A673 (cell line): ENCODE results near the gene GPD1L.

Source experiments
- CTCF ChIP-seq: fragments of 300-800, 200-600 bp; sonication (generic); conservative IDR thresholded peaks from 2 replicates; pipeline ENCODE4 v1.5.1; 2017; ENCODE audit warnings: low read depth, mild to moderate bottlenecking, antibody characterized with exemption, low read length, moderate library complexity, mixed read lengths
- EZH2 ChIP-seq: fragments of 200-600 bp; sonication (generic); IDR thresholded peaks from 2 replicates; pipeline ENCODE4 v1.6.1; 2017; ENCODE audit warnings: borderline replicate concordance, low read depth, mild to moderate bottlenecking, mixed read lengths, antibody characterized with exemption, low read length; ENCODE audit not compliant: poor library complexity, severe bottlenecking

DNA sequence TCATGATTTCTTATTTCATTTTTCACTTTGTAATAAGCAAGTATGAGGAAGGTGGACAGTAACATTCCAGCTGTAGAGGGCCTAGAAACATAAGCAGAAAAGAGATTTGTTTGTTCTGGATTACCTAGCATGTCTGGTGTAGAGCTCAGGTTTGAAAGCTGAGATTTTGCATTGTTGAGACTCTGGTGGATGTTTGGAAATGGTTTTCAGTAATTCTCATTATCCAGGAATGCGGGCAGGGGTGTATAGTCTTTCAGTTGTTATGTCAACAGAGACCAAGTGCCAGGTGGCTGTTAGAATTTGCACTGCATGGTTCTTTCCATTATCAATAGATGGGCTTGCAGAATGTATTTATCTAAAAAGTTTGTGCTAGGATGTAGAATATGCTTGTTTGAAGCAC is 10.9 kb downstream of the GPD1L start:
- TF ChIP-seq CTCF (no peak), EZH2 (no peak)
